Colonic mucosa (tissue), 4 donors: ENCODE measurements around the gene KIF21B. TPM values are rescaled to one million over a fixed set of nuclear protein-coding genes. Genes with fewer than 3 reads are reported as not detected.

Experiments used
- DNase-seq: peaks from one replicate; pipeline ENCODE4 v3.0.0-alpha.2; 2020
- H3K27ac ChIP-seq: fragments of 200-600 bp; one replicate; pipeline ENCODE4 v1.8.0; 2021
- H3K27me3 ChIP-seq: fragments of 200-600 bp; one replicate; pipeline ENCODE4 v1.8.0; 2021
- H3K36me3 ChIP-seq: fragments of 200-600 bp; one replicate; pipeline ENCODE4 v1.8.0; 2021
- H3K4me1 ChIP-seq: fragments of 200-600 bp; one replicate; pipeline ENCODE4 v1.8.0; 2021; ENCODE audit warnings: mild to moderate bottlenecking
- H3K4me3 ChIP-seq: fragments of 200-600 bp; one replicate; pipeline ENCODE4 v1.8.0; 2021
- H3K9ac ChIP-seq, 2 donors: one replicate each; pipeline ENCODE4 v1.7.0; 2013; ENCODE audit warnings: control low read depth in 2 of 2, low read depth in 2 of 2, low read length in 2 of 2
- H3K9me3 ChIP-seq: fragments of 200-600 bp; one replicate; pipeline ENCODE4 v1.8.0; 2021
- CTCF ChIP-seq: fragments of 200-600 bp; IDR thresholded peaks from one replicate; pipeline ENCODE4 v1.8.0; 2022; ENCODE audit warnings: antibody characterized with exemption, mild to moderate bottlenecking
- intact Hi-C: fragments of 100-400 bp; cut with DNase I; formaldehyde crosslinking; loops from one replicate; pipeline ENCODE4 v1.14.1; 2022
- total RNA-seq, 2 donors: library from RNA; stranded (reverse); fragmentation: NEBNext Ultra II Directional in 1 of 2; extraction: Animal tissue kit (Norgen Biotek cat#: 25700) in 1 of 2; gene quantifications; one replicate each; pipeline ENCODE4 v1.2.1, GENCODE V29; 2021
- donor health status: healthy.
- donor health status: DM: no; HTN: no; CAD: no.
- donor health status: DM: no; HTN: no; CAD: no.

Gene KIF21B
- total RNA-seq, 2 donors from 2014 or later: 3.1 to 10.4 TPM

GRCh38 chr1:201061049-201061448 is 37.5 kb upstream of the KIF21B start:
- no peaks in the 10 kb centered on the region for H3K4me1 ChIP-seq
- H3K27me3 ChIP-seq: no peaks in the 10 kb centered on the region
- no peaks in the 10 kb centered on the region for H3K9me3 ChIP-seq
- H3K4me3 ChIP-seq: no peak overlapping the region
- H3K9ac ChIP-seq: no peak overlapping the region
- H3K36me3 ChIP-seq: no peaks in the 10 kb centered on the region
- intact Hi-C loops: no loop called here
- TF ChIP-seq CTCF: no peak
- H3K27ac ChIP-seq: no peak overlapping the region
- no peak for DNase-seq

- no peaks in the 10 kb centered on the region for H3K27me3 ChIP-seq
Measured at GRCh38 chr1:201060586-201060985, 37.1 kb upstream of the KIF21B start.

GRCh38 chr1:201059871-201060555 is 36.5 kb upstream of the KIF21B start:
- TF ChIP-seq CTCF: no peak
- H3K4me3 ChIP-seq: no peak overlapping the region
- no peak for DNase-seq

More at GRCh38 chr1:201060586-201060985, 37.1 kb upstream of the KIF21B start:
- H3K36me3 ChIP-seq: no peaks in the 10 kb centered on the region
- H3K9me3 ChIP-seq: no peaks in the 10 kb centered on the region
- H3K27ac ChIP-seq: no peak overlapping the region
- H3K4me1 ChIP-seq: no peaks in the 10 kb centered on the region
- intact Hi-C loops: no loop called here
- H3K4me3 ChIP-seq: no peak overlapping the region
- DNase-seq: no peak
- H3K9ac ChIP-seq: no peak overlapping the region
- no peak for TF ChIP-seq CTCF

GRCh38 chr1:201059401-201059800 is 35.9 kb upstream of the KIF21B start:
- DNase-seq: no peak
- Histone ChIP-seq H3K4me3 (no peak overlapping the region), H3K27me3 (no peaks in the 10 kb centered on the region), H3K9ac (no peak overlapping the region), H3K27ac (no peak overlapping the region), H3K9me3 (no peaks in the 10 kb centered on the region), H3K4me1 (no peaks in the 10 kb centered on the region), H3K36me3 (no peaks in the 10 kb centered on the region)
- no peak for TF ChIP-seq CTCF
- intact Hi-C loops: no loop called here

More at GRCh38 chr1:201059871-201060555, 36.5 kb upstream of the KIF21B start:
- no peaks in the 10 kb centered on the region for H3K9me3 ChIP-seq
- no peak overlapping the region for H3K9ac ChIP-seq
- no peak overlapping the region for H3K27ac ChIP-seq
- intact Hi-C loops: no loop called here
- H3K36me3 ChIP-seq: no peaks in the 10 kb centered on the region
- no peaks in the 10 kb centered on the region for H3K27me3 ChIP-seq
- no peaks in the 10 kb centered on the region for H3K4me1 ChIP-seq

GRCh38 chr1:201054091-201054543 is 30.6 kb upstream of the KIF21B start:
- DNase-seq: no peak
- no peak for TF ChIP-seq CTCF
- Histone ChIP-seq H3K36me3 (no peaks in the 10 kb centered on the region), H3K9me3 (no peaks in the 10 kb centered on the region), H3K4me1 (no peaks in the 10 kb centered on the region), H3K27ac (no peak overlapping the region), H3K27me3 (no peaks in the 10 kb centered on the region), H3K9ac (no peak overlapping the region), H3K4me3 (no peak overlapping the region)
- intact Hi-C loops: no loop called here
